Motor neuron (in vitro differentiated cells): Measurements from ENCODE around the gene PIAS4. TPM values are rescaled to one million over a fixed set of nuclear protein-coding genes. Genes with fewer than 3 reads are reported as not detected.

Experiments
- ATAC-seq, 8 experiments: fragments of 200-7000 bp; cut with Tn5 transposase; replicated peaks in 6 of 8; 2 replicates each; pipeline ENCODE4 v1.8.0; 2021; ENCODE audit warnings: mild to moderate bottlenecking in 8 of 8, moderate library complexity in 8 of 8
- H3K27ac ChIP-seq, 2 donors: fragments of 250-450 bp; sonication (Bioruptor Pico); 2 replicates each; pipeline ENCODE4 v1.9.0; 2021; ENCODE audit warnings: antibody characterized with exemption in 2 of 2, mild to moderate bottlenecking in 2 of 2, moderate library complexity in 1 of 2
- H3K4me1 ChIP-seq, 2 donors: fragments of 250-450 bp; sonication (Bioruptor Pico); replicated peaks in 1 of 2; 2 replicates each; pipeline ENCODE4 v1.6.1; 2021; ENCODE audit warnings: antibody characterized with exemption in 2 of 2, mild to moderate bottlenecking in 2 of 2, moderate library complexity in 1 of 2
- H3K4me3 ChIP-seq, 5 donors: fragments of 250-450 bp; sonication (Bioruptor Pico); 2 replicates each; pipeline ENCODE4 v1.9.0; 2021; ENCODE audit warnings: antibody characterized with exemption in 5 of 5, mild to moderate bottlenecking in 5 of 5, moderate library complexity in 4 of 5
- WGBS, 10 experiments: fragments of 450-650 bp; shearing (Covaris generic); methylation state at CpG; one replicate each; pipeline ENCODE4 v1.0.0; 2022; 5-methylcytosine and 5-hydroxymethylcytosine counted together
- in situ Hi-C, 9 experiments: fragments of 400-800 bp; cut with MboI; loops; one replicate each; pipeline ENCODE4 v1.15.0; 2021; ENCODE audit warnings: low sequenced_read_pairs in 9 of 9, low pct_unique_long_range_greater_than_20kb in 2 of 9; ENCODE audit not compliant: unreplicated experiment in 9 of 9
- total RNA-seq, 8 experiments: library from RNA; unstranded; fragments of 300-600 nt; gene quantifications; 2 replicates each; pipeline versions ENCODE4 v1.2.3 to v1.2.4, GENCODE V29; 2022

Gene PIAS4
- total RNA-seq, 8 experiments from 2014 or later: 11.6 to 31.8 (median 22.6) TPM

DNA sequence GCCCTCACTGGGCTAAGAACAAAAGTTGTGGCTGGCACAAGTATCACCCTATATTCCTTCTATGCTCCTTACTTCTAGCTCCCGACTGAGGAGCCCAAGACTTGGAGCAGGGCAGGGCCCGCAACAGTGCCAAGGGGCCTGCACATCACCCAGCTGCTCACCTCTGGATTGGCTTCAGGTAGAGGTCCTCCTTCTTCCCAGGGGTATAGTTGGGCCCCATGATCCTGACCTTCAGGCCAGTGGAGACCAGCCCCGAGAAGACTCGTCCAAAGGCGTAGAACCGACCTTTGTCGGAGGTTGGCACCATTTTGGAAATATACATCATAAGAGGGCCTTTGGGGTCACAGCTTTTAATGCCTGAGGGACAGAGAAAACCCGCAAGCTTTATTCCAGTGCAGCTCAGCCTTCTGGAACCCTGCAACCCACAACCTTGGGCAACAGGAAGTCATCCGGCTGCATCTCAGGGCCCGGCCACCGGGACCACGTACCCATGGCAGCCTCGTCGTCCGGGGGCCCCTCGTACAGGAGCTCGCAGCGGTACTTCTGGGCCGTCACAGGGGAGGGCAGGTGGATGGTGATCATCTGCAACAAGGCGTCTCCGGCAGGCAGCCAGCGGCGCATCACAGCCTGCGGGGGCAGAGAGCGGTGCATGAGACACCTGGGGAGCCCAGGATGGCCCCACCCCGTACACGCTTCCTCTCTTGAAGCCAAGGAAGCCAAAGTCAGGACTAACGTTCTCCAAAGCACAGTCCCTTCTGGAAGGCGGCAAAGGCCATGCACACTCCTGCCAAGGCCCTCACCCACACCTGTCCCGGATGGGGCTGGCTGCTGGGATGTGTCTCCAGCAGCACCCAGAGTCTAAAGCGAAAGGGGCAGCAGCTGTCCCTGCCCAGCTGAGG is 26.9 kb upstream of the PIAS4 start:
- ATAC-seq: no peak
- Histone ChIP-seq H3K4me3 (no peak overlapping the region), H3K4me1 (peaks cover 10 to 11% of the 10 kb centered on the region in 2 donors), H3K27ac (no peak overlapping the region)
- in situ Hi-C loops: no loop called here
- 73 to 100% (median 100%) methylated on average over 1 to 4 of the region's 31 CpGs; no CpG with 5 or more reads in 3 of the 10 experiments for WGBS, 10 experiments

DNA sequence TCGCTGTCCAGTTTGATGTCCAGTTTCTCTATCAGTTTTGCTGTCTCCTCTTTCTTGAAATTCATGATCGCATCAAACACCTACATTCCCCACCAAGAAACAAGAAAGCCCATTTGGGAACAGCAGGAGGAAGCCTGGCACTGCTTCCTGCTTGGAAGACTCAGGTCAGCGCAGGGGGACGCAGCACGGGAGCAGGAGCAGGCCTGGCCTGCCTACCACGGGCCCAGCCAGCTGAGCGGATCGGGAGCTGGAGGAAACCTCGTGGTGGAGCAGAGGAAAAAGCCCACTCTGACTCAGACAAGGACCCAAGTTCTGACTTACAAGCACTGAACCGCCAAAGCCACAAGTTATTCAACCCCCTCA is 26.2 kb upstream of the PIAS4 start:
- no peak overlapping the region for H3K4me3 ChIP-seq
- H3K27ac ChIP-seq: no peak overlapping the region
- ATAC-seq: no peak
- in situ Hi-C loops: no loop called here
- WGBS, 10 experiments: 83 to 100% (median 100%) methylated on average over 1 to 7 of the region's 10 CpGs; no CpG with 5 or more reads in 3 of the 10 experiments
- peaks cover 11% of the 10 kb centered on the region in 2 donors for H3K4me1 ChIP-seq

DNA sequence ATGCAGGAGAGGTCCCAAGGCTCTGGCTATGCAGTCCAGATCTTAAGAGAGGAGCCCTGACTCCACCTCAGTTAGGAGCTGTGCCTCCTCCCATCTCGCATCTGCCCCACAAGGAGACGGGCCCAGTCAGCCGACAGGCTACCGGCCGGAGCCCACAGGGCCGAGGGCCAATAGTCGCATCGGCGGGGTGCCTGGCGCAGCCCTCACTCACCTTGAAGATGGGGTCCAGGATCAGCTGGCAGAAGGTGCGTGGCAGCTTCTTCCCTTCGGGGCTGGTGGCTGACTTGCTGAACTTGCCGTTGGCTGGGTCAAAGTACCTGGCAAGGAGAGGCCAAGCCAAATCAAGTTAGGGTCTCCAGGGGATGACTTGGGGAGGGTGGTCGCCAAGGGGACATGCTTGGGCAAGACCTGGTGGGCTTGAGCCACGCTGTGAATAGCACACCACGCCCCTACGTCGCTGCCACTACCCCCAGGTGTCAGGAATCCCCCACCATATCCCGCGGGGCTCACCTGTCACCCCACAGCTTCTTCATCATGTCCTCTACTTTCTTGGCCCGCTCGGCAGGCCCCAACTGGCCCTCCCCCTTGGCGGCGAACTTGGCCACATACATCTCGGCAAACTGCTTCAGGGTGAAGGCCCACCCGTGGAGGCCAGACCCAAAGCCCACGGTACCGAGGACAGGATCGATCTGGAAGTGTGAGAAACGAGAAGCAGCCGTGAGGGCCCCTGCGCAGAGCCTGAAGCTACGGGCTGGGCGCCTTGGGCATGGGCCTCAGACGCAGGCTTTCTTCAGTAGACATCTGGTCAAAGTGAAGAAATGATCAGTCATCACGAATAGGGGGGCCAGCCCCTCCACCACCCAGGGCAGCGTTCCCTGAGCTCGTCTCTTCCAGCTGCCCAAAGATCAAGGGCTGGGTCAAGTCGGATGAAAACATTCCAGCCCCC is 25.5 kb upstream of the PIAS4 start:
- in situ Hi-C loops: no loop called here
- H3K27ac ChIP-seq: no peak overlapping the region
- H3K4me1 ChIP-seq: peaks cover 11 to 13% of the 10 kb centered on the region in 2 donors
- H3K4me3 ChIP-seq: no peak overlapping the region
- no peak for ATAC-seq
- 60 to 100% (median 83%) methylated on average over 1 to 19 of the region's 39 CpGs; no CpG with 5 or more reads in 4 of the 10 experiments for WGBS, 10 experiments

DNA sequence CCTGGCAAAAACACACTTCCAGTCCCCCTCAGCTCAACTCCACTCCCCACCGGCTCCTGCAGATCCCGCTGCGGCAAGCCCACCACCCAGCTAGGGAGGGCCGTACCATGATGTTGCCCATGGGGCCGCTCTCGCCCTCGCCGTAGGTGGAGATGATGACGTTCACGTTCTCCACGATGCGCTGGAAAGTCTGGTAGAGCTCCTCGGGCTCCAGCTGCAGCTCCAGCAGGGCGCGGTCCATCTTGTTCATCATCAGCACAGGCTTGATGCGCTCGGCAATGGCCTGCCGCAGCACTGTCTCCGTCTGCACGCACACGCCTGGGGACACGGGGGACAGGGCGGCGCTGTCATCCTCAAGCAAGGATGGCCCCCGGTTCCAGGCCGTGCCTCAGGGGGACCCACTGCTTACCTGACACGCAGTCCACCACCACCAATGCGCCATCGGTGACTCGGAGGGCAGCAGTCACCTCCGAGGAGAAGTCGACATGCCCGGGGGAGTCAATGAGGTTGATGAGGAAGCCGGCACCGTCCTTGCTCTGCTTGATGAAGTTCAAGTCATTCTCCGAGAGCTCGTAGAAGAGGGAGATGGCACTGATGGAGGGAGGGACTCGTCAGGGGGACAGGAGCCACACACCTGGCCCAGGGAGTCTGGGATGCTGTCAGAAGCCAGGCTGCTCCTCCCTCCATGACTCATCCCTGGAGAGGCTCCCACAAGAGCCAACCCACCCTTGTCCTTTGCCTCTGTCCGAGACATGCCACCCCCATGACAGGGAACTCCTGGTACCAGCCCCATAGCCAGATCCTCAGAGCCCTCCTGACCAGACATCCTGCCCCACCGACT is 24.6 kb upstream of the PIAS4 start:
- WGBS, 10 experiments: 84 to 96% (median 90%) methylated on average over 2 to 8 of the region's 40 CpGs; no CpG with 5 or more reads in 7 of the 10 experiments
- peak overlapping the region in 2 of 5 donors; percentile 96 to 98 for H3K4me3 ChIP-seq
- peaks cover 11 to 16% of the 10 kb centered on the region in 2 donors for H3K4me1 ChIP-seq
- no peak overlapping the region for H3K27ac ChIP-seq
- peak in 7 of 8 experiments; percentile 4 to 17 (median 9) for ATAC-seq
- in situ Hi-C loops: no loop called here

DNA sequence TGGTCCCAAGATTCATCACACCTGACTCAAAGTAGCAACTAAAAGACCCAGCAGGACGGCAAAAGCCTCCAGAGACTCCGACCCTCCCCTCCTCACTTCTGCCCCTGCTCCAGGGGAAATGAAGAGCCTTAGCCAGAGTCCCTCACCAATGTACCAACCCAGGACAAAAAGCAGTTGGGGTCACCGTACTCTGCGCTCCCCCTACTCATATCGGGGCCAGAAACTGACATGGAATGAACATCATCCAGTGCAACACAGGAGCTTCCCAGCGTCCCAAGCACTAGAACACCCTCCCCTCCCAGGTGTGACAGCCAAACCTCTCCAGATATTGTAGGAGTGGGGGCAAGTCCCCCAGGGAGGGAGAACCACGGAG is 24.0 kb upstream of the PIAS4 start:
- no peak for ATAC-seq
- H3K27ac ChIP-seq: no peak overlapping the region
- in situ Hi-C loops: no loop called here
- peaks cover 11 to 16% of the 10 kb centered on the region in 2 donors for H3K4me1 ChIP-seq
- WGBS, 10 experiments: 0 to 80% (median 70%) methylated on average over 1 to 6 of the region's 7 CpGs; no CpG with 5 or more reads in 5 of the 10 experiments
- peak overlapping the region in 4 of 5 donors; percentile 92 to 98 (median 96) for H3K4me3 ChIP-seq

DNA sequence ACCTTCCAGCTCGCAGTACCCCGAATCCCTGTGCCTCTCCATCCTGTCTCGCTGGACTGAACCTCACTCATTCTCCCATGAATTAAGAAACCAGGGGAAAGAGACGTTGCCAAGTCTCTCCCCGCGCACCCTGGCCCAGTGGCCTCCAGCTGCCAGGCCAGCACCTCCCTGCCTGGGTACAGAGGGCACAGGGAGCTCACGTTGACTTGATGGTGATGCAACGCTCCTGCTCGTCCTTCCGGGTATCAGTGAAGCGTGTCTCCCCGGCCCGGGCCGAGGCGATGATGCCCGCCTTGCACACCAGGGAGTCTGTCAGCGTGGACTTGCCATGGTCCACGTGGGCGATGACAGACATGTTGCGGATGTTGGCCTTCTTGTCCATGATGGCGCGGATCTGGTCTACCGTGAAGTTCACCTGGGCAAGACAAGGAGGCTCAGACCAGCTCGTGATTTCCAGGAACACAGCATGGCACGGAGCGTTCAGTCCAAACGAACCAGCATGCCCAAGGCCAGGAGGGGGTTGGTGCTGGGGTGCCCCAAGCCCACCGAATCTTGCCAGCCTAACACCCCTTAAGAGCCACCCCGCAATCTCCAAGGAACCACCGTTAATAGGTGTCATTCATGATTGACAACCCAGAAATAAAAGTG is 23.5 kb upstream of the PIAS4 start:
- Histone ChIP-seq H3K4me3 (peak overlapping the region; percentile 92 to 99 (median 96)), H3K27ac (peak overlapping the region; percentile 82 to 94), H3K4me1 (peaks cover 11 to 16% of the 10 kb centered on the region in 2 donors)
- WGBS, 10 experiments: 0 to 60% (median 14%) methylated on average over 1 to 13 of the region's 30 CpGs; no CpG with 5 or more reads in 2 of the 10 experiments
- in situ Hi-C loops: no loop called here
- ATAC-seq: peak in 2 of 8 experiments; percentile 0 to 4

DNA sequence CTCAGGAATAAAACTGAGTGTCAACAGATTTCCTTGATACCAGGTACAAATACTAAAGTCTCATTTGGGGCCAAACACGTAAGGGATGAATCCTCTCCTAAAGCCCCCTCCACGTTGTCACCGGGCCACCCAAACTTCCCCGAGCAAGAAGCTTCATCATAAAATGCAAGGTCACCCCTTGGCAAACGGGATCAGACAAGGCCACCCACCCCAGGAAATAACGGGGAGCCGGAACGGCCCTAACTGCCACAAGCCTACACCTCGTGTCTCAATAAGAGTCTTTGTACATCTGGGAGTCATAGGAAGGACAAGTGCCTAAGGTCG is 23.0 kb upstream of the PIAS4 start:
- WGBS, 10 experiments: 0% methylated on average over 1 to 8 of the region's 10 CpGs; no CpG with 5 or more reads in 3 of the 10 experiments
- in situ Hi-C loops: no loop called here
- peak overlapping the region; percentile 82 to 94 for H3K27ac ChIP-seq
- peak overlapping the region; percentile 92 to 99 (median 96) for H3K4me3 ChIP-seq
- no peak for ATAC-seq
- H3K4me1 ChIP-seq: peaks cover 11 to 16% of the 10 kb centered on the region in 2 donors

DNA sequence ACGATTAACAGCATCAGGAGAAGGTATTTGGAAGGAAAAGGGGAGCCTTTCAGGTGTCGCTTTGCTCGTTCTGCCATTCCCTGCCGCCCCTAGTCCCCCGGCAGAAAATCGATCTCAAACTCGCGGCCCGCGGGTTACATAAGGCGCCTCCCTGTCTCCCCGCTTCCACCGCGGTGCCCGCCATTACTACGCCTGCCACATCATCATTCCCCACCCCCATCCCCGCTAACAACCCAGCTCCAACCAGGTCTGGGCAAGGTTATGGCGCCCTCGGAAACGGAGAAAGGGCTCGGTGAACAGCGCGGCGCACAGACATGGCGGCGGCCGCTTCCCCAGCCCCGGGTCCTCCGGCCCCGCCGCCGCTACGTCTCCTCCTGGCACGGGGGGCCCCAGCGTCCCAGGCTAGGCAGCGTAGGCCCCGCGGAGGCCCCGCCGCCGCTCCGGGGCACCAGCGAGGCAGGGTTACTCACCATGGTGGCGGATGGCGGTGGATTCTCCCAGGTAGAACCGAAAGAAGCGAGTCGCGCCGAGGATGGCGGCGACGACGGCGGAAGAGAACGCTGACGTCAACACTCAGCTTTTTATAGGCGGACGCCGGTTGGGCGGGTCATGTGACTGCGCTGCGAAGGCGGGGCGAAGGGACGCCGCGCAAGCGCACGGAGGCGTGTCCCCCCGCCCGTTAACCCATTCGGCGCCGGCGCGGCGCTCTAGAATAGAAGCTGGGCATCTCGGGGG is 22.5 kb upstream of the PIAS4 start, which contains the start of gene EEF2:
Gene EEF2, minus strand, starts transcription at position 556 of the 735 bp plus-strand sequence. Its CDS starts 83 bp downstream, at position 473.
- in situ Hi-C loops: no loop called here
- ATAC-seq: peak; percentile 6 to 57 (median 39)

DNA sequence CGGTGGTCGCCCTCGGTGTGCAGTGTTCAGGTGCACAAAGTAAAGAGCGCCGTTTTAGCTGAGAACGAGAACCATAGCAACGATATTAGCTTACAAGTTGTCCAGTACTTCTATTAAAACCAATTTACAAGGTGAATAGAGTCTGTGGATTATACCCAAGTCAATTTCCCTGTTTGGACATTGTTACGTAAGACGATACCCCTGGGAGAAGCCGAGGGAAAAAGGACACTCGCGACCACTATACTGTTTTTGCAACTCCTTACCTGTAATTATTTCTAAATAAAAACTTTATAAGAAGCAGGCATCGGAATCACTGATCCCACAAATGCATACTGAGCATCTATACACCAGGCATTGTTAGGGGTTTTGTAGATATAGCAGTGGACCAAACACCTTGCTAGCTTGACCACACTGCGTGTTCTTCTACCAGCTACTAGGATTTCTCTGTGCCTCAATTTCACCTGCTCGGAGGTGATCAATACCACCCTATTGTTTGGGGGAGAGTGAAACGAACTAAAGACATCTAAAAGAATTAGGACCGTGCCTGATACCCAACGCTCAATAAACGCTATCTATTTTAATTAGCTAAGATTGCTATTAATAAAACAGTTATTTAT is 21.8 kb upstream of the PIAS4 start:
- Histone ChIP-seq H3K4me3 (peak overlapping the region; percentile 92 to 99 (median 96)), H3K4me1 (peaks cover 11 to 16% of the 10 kb centered on the region in 2 donors), H3K27ac (peak overlapping the region in 1 of 2 donors; percentile 0)
- peak in 1 of 8 experiments; percentile 2 for ATAC-seq
- in situ Hi-C loops: no loop called here
- WGBS, 10 experiments: 0 to 6% (median 2%) methylated on average over 2 to 17 of the region's 19 CpGs; no CpG with 5 or more reads in 2 of the 10 experiments

More for the DNA sequence above, 22.5 kb upstream of the PIAS4 start, which contains the start of gene EEF2:
- WGBS, 10 experiments: 0 to 3% (median 0%) methylated on average over 1 to 16 of the region's 80 CpGs; no CpG with 5 or more reads in 4 of the 10 experiments
- H3K27ac ChIP-seq: peak within 1 kb of the TSS; percentile 82 to 94
- peak within 1 kb of the TSS; percentile 92 to 99 (median 96) for H3K4me3 ChIP-seq
- H3K4me1 ChIP-seq: peaks cover 11 to 16% of the 10 kb centered on the region in 2 donors

DNA sequence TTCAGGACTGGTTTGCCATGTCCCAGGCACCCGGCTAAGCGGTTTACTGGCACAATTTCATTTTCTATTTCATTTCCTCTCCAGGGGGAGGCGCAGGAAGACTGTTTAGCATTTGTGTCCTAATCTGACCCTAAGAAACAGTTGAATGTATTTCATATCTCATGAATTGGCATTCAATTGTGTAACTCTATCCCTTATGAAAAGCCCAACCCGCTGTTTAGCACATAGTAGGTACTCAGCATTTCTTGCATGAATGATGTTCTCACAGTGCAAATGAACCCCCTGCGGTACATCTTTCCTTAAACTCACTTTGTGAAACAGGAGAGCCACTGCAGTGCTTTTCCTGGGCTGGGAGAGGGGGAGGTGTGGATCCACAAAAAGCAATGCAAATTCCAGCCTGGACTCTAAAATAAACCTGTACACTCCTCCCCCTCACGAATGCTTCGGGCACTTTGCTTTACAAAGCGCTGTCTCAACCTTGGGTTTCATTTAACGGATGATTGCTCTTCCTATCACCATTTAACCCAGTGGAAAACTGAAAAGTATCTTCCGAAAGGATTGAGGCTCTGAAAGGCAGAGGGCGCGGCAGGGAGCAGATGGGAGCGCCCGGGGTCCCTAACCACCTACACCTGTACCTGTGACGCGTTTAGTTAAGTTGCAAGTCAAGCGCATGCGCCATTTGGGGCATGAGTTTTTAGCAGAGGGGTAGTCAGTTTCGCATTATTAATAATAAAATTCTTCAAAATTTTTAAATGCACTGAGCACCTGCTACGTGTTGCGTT is 21.1 kb upstream of the PIAS4 start:
- H3K27ac ChIP-seq: peak overlapping the region in 1 of 2 donors; percentile 0
- in situ Hi-C loops: no loop called here
- peaks cover 11 to 16% of the 10 kb centered on the region in 2 donors for H3K4me1 ChIP-seq
- H3K4me3 ChIP-seq: peak overlapping the region; percentile 92 to 99 (median 96)
- 0 to 7% (median 0%) methylated on average over 4 to 20 of the region's 21 CpGs for WGBS, 10 experiments
- ATAC-seq: peak; percentile 7 to 44 (median 32)
